Heart left ventricle (tissue), 16 donors: ENCODE results near the gene ATG16L2. TPM values are rescaled to one million over a fixed set of nuclear protein-coding genes. Genes with fewer than 3 reads are reported as not detected.

Experiments
- ATAC-seq, 4 donors: fragments of 200-7000 bp; cut with Tn5 transposase; one replicate each; pipeline ENCODE4 v1.9.1; 2020 to 2022; ENCODE audit warnings: moderate library complexity in 4 of 4, mild to moderate bottlenecking in 3 of 4, moderate number of reproducible peaks in 1 of 4
- DNase-seq, 5 donors: peaks; one replicate each; pipeline ENCODE4 v3.0.0-alpha.2; 2020
- H3K27ac ChIP-seq, 12 donors: fragments of 200-600 bp; sonication (generic) in 4 of 12; one replicate each; pipeline versions ENCODE4 v1.5.0 to v1.8.0; 2016 to 2022; ENCODE audit warnings: mild to moderate bottlenecking in 2 of 12
- H3K27me3 ChIP-seq, 9 donors: fragments of 200-600 bp; sonication (generic) in 2 of 9; one replicate each; pipeline versions ENCODE4 v1.5.1 to v1.8.0; 2016 to 2022; ENCODE audit warnings: mild to moderate bottlenecking in 3 of 9
- H3K36me3 ChIP-seq, 9 donors: fragments of 200-600 bp; sonication (generic) in 2 of 9; one replicate each; pipeline versions ENCODE4 v1.5.0 to v1.8.0; 2018 to 2022; ENCODE audit warnings: mild to moderate bottlenecking in 2 of 9
- H3K4me1 ChIP-seq, 12 donors: fragments of 200-600 bp; sonication (generic) in 4 of 12; one replicate each; pipeline versions ENCODE4 v1.5.0 to v1.8.0; 2016 to 2022; ENCODE audit warnings: mild to moderate bottlenecking in 3 of 12
- H3K4me3 ChIP-seq, 12 donors: fragments of 200-600 bp; sonication (generic) in 4 of 12; one replicate each; pipeline versions ENCODE4 v1.5.0 to v1.8.0; 2017 to 2022; ENCODE audit warnings: mild to moderate bottlenecking in 9 of 12, moderate library complexity in 4 of 12
- H3K9me3 ChIP-seq, 12 donors: fragments of 200-600 bp; sonication (generic) in 4 of 12; one replicate each; pipeline versions ENCODE4 v1.5.0 to v1.8.0; 2016 to 2022; ENCODE audit warnings: mild to moderate bottlenecking in 1 of 12
- POLR2A ChIP-seq, 2 donors: fragments of 450-650 bp; IDR thresholded peaks; one replicate each; pipeline ENCODE4 v1.6.1; 2017; ENCODE audit warnings: antibody characterized with exemption in 2 of 2, mild to moderate bottlenecking in 2 of 2, moderate library complexity in 2 of 2
- whole genome bisulfite sequencing, 4 donors: extraction: QIAGEN DNeasy Blood & Tissue Kit in 2 of 4; methylation state at CpG; one replicate each; pipeline versions ENCODE4 v1.1.5 to v1.1.7; 2013 to 2018; 5-methylcytosine and 5-hydroxymethylcytosine counted together
- intact Hi-C, 10 donors: fragments of 100-400 bp; cut with DNase I; formaldehyde crosslinking; loops; one replicate each; pipeline versions ENCODE4 v1.11.1 to v1.14.2; 2022
- polyA plus RNA-seq, 2 donors: library from polyadenylated mRNA; stranded (reverse); fragments of 200-250 nt; gene quantifications; one replicate each; pipeline ENCODE4 v1.2.3, GENCODE V29; 2013
- total RNA-seq, 9 donors: library from RNA; depleted of rRNA in 2 of 9; stranded (reverse); fragments of >200 nt in 2 of 9; fragmentation: NEBNext Ultra II Directional in 3 of 9; extraction: Animal tissue kit (Norgen Biotek cat#: 25700) in 3 of 9; gene quantifications; one replicate each; pipeline versions ENCODE4 v1.1.0 to v1.2.4, GENCODE V29; 2016 to 2023
- TF ChIP-seq, protein P1 (sequence below), 12 donors: fragments of 200-600 bp; sonication (generic) in 4 of 12; IDR thresholded peaks; one replicate each; pipeline versions ENCODE4 v1.5.0 to v1.8.0; 2018 to 2022; ENCODE audit warnings: antibody characterized with exemption in 12 of 12, mild to moderate bottlenecking in 5 of 12
- donor health status: ischemic (EF 13 %, LVEDD 7.1; RV severe dilation, severe dysfunction).
- donor health status: healthy with polysubstance abuse.
- donor health status: DM: no; HTN: yes; CAD: no.
- donor health status: DM: no; HTN: no; CAD: no.
- donor health status: ischemic (EF 25% LVEDD 6.9; RV normal size, moderate dysfunction).
- donor health status: ischemic (EF 25% LVEDD 5.7; RV mildly dilated, moderate dysfunction).
- donor health status: healthy.
- donor health status: DM: yes; HTN: yes; CAD: no.
- donor health status: ischemic (EF 35%, LVEDD 5.7; RV mildly dilated, moderate dysfunction).
- donor health status: nonischemic (EF 11% LVEDD 7.7; RV severe dilation, severe dysfunction).
- donor health status: DM: yes; HTN: yes; CAD: no.
- donor health status: PGD.
- donor health status: ischemic (EF 29% LVEDD 5.4; RV normal size, mild dysfunction).
- donor health status: nonischemic (EF 23%, LVEDD 6.1; RV moderate dilation, normal function).

ATG16L2 gene
- total and polyA plus RNA-seq, 11 donors: 6.0 to 28.9 (median 13.2) TPM

DNA sequence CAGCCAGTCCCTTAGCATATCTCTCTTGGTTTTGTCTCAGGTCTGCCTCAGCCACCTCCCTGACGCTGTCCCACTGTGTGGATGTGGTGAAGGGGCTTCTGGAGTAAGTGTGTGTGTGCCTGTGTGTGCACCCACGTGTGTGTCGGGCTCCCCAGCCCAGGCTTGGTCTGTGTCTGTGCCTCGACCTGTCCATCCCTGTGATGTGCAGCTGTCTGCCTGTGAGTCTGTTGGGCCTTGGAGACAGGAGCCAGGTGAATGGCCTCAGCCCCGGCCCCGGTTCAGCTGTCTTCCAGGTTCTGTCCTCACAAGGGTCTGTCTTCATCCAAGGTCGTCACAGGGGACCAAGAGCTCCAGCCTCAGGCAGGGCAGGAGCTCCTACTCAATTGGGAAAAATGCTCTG, 9.8 kb downstream of the ATG16L2 start:
- ATAC-seq: no peak
- intact Hi-C loops: no loop called here
- Histone ChIP-seq H3K4me3 (no peak overlapping the region), H3K27me3 (no peaks in the 10 kb centered on the region), H3K9me3 (no peaks in the 10 kb centered on the region), H3K36me3 (peaks cover 0 to 74% (median 8%) of the 10 kb centered on the region in 9 donors), H3K4me1 (peaks cover 5 to 40% (median 15%) of the 10 kb centered on the region in 12 donors), H3K27ac (no peak overlapping the region)
- TF ChIP-seq, protein P1, sequence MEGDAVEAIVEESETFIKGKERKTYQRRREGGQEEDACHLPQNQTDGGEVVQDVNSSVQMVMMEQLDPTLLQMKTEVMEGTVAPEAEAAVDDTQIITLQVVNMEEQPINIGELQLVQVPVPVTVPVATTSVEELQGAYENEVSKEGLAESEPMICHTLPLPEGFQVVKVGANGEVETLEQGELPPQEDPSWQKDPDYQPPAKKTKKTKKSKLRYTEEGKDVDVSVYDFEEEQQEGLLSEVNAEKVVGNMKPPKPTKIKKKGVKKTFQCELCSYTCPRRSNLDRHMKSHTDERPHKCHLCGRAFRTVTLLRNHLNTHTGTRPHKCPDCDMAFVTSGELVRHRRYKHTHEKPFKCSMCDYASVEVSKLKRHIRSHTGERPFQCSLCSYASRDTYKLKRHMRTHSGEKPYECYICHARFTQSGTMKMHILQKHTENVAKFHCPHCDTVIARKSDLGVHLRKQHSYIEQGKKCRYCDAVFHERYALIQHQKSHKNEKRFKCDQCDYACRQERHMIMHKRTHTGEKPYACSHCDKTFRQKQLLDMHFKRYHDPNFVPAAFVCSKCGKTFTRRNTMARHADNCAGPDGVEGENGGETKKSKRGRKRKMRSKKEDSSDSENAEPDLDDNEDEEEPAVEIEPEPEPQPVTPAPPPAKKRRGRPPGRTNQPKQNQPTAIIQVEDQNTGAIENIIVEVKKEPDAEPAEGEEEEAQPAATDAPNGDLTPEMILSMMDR (IDR thresholded peaks at IDR 0.05): no peak
- no peak for TF ChIP-seq POLR2A (IDR thresholded peaks at IDR 0.05)
- WGBS, 4 donors: 80 to 85% (median 83%) methylated on average over 7 of the region's 7 CpGs
- peak in 1 of 5 donors; percentile 44 for DNase-seq

DNA sequence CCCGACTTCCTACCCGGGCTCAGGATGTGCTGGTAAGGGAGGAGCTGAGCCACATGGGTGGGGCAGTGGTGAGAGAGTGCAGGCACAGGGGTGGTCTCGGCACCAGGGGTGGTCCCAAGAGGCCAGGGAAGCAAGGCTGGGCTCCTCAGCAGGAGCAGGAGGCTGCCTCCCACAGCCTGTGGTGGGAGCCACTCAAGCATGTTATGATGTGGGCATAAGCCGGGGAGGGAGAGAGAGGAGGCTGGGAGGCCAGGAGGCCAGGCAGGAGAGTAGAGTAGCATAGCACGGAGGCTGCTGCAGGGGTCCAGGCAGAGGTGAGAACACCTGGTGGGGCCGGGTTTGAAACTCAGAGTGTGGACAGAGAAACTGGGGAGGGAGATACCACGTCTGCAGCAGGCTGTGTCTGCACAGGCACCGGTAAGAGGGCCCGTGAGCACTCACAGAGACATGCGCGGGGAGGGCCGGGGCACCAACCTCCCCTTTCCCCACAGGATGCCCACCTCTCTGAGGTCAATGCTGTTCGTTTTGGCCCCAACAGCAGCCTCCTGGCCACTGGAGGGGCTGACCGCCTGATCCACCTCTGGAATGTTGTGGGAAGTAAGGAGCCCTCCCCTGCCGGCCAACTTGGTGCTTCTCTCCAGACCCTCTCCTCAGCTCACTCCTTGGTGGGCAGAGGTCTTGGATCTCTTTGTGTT, 10.7 kb downstream of the ATG16L2 start:
- peaks cover 0 to 76% (median 8%) of the 10 kb centered on the region in 9 donors for H3K36me3 ChIP-seq
- intact Hi-C loops: loop anchor here in 1 of 10 donors (5.0 kb wide), 1 partner anchor 417 kb away; no protein-coding TSS in a partner anchor
- peaks cover 5 to 47% (median 15%) of the 10 kb centered on the region in 12 donors for H3K4me1 ChIP-seq
- H3K27me3 ChIP-seq: no peaks in the 10 kb centered on the region
- peak in 2 of 5 donors; percentile 18 to 55 for DNase-seq
- no peaks in the 10 kb centered on the region for H3K9me3 ChIP-seq
- 77 to 82% (median 79%) methylated on average over 15 of the region's 15 CpGs for WGBS, 4 donors
- no peak for ATAC-seq
- TF ChIP-seq, protein P1 (IDR thresholded peaks at IDR 0.05): no peak
- TF ChIP-seq POLR2A (IDR thresholded peaks at IDR 0.05): no peak
- H3K27ac ChIP-seq: no peak overlapping the region
- no peak overlapping the region for H3K4me3 ChIP-seq

DNA sequence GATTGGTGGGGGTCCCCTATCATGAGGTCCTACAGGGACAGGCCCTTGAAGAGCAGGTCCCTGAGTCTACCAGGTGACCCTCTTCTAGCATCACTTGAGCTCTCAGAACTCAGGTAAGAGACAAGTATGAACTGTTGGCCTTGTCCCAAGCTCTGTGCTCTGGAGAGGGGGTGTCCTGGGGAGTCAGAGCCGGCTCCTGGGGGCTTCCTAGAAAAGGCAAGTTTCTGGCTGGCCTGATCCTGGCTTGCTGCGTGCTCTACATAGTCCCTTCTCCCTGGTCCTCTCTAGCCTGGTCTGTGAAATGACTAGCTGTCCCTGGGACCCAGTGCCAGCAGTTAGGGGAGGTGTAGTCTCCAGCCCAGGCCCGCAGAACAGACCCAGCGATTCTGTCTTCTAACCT, 11.4 kb downstream of the ATG16L2 start:
- no peak for ATAC-seq

More for the DNA sequence above, 11.4 kb downstream of the ATG16L2 start:
- Histone ChIP-seq H3K4me3 (no peak overlapping the region), H3K36me3 (peaks cover 0 to 76% (median 7%) of the 10 kb centered on the region in 9 donors), H3K9me3 (no peaks in the 10 kb centered on the region), H3K27ac (no peak overlapping the region), H3K4me1 (peaks cover 5 to 46% (median 15%) of the 10 kb centered on the region in 12 donors), H3K27me3 (no peaks in the 10 kb centered on the region)
- intact Hi-C loops: loop anchor here in 1 of 10 donors (5.0 kb wide), 1 partner anchor 417 kb away; no protein-coding TSS in a partner anchor
- DNase-seq: no peak
- TF ChIP-seq, protein P1 (IDR thresholded peaks at IDR 0.05): no peak
- TF ChIP-seq POLR2A (IDR thresholded peaks at IDR 0.05): no peak
- WGBS, 4 donors: 40 to 81% (median 75%) methylated on average over 2 to 4 of the region's 4 CpGs
